ENCODE data around the gene SLC38A3. TPM values are rescaled to one million over a fixed set of nuclear protein-coding genes. Genes with fewer than 3 reads are reported as not detected.

The SLC38A3 gene
- total RNA-seq, 2 experiments from 2014 or later = not detected

- POLR2A ChIA-PET = no interaction called here
- H3K27me3 Mint-ChIP-seq = peaks cover 5% of the 10 kb centered on the region
- H3K4me1 Mint-ChIP-seq (ENCODE audit: low read depth) = peaks cover 10% of the 10 kb centered on the region
- no peaks in the 10 kb centered on the region for H3K36me3 Mint-ChIP-seq
- CTCF ChIA-PET = interaction anchor here (1.7 kb wide), 1 partner anchor 21 kb away, joined by 8 read pairs; no protein-coding TSS in a partner anchor
- no peak overlapping the region for H3K4me3 Mint-ChIP-seq
- intact Hi-C loops (cut with micrococcal nuclease) = no loop called here
- no peak for DNase-seq
- H3K27ac Mint-ChIP-seq = no peak overlapping the region
- H3K9me3 Mint-ChIP-seq = no peaks in the 10 kb centered on the region
Observed at GRCh38 chr3:50268276-50268675, 63.2 kb downstream of the SLC38A3 start.

- no peak within 1 kb of the TSS for H3K4me3 Mint-ChIP-seq
- no peaks in the 10 kb centered on the region for H3K36me3 Mint-ChIP-seq
- peaks cover 12% of the 10 kb centered on the region for H3K4me1 Mint-ChIP-seq (ENCODE audit: low read depth)
- peaks cover 6% of the 10 kb centered on the region for H3K27me3 Mint-ChIP-seq
- CTCF ChIA-PET = interaction anchor here (1.0 to 4.3 kb wide), 3 partner anchors 22 to 76 kb away, joined by 5 to 45 read pairs (median 8); partner anchors contain the start of gene GNAT1
- no peak within 1 kb of the TSS for H3K27ac Mint-ChIP-seq
- H3K9me3 Mint-ChIP-seq = no peaks in the 10 kb centered on the region
- intact Hi-C loops (cut with micrococcal nuclease) = no loop called here
- POLR2A ChIA-PET = no interaction called here
- DNase-seq = no peak
Observed at GRCh38 chr3:50268703-50269451, 63.8 kb downstream of the SLC38A3 start, which contains the start of gene SEMA3B. TSS of gene SEMA3B (plus strand) at chr3:50269147. CDS start at chr3:50269241, 94 bp downstream.

GRCh38 chr3:50269460-50269859 is 64.4 kb downstream of the SLC38A3 start:
- no peak for DNase-seq
- no peak overlapping the region for H3K4me3 Mint-ChIP-seq
- ChIA-PET POLR2A (no interaction called here), CTCF (interaction anchor here (1.0 to 4.3 kb wide), 2 partner anchors 23 to 77 kb away, joined by 5 to 45 read pairs; partner anchors contain the start of gene GNAT1)
- intact Hi-C loops (cut with micrococcal nuclease) = no loop called here
- H3K4me1 Mint-ChIP-seq (ENCODE audit: low read depth) = peaks cover 18% of the 10 kb centered on the region
- no peak overlapping the region for H3K27ac Mint-ChIP-seq
- H3K27me3 Mint-ChIP-seq = peaks cover 12% of the 10 kb centered on the region
- no peaks in the 10 kb centered on the region for H3K9me3 Mint-ChIP-seq
- no peaks in the 10 kb centered on the region for H3K36me3 Mint-ChIP-seq

- CTCF ChIA-PET = interaction anchor here (1.0 to 4.3 kb wide), 2 partner anchors 24 to 77 kb away, joined by 5 to 45 read pairs; partner anchors contain the start of gene GNAT1
- POLR2A ChIA-PET = no interaction called here
- Mint-ChIP-seq H3K27me3 (peaks cover 16% of the 10 kb centered on the region), H3K9me3 (no peaks in the 10 kb centered on the region), H3K27ac (no peak overlapping the region), H3K36me3 (no peaks in the 10 kb centered on the region), H3K4me1 (ENCODE audit: low read depth) (peaks cover 21% of the 10 kb centered on the region), H3K4me3 (no peak overlapping the region)
- intact Hi-C loops (cut with micrococcal nuclease) = loop anchor here (5.0 kb wide), 1 partner anchor 148 kb away; no protein-coding TSS in a partner anchor
- no peak for DNase-seq
Observed at GRCh38 chr3:50269977-50270413, 64.9 kb downstream of the SLC38A3 start.

- no peaks in the 10 kb centered on the region for H3K9me3 Mint-ChIP-seq
- H3K4me1 Mint-ChIP-seq (ENCODE audit: low read depth) = peaks cover 27% of the 10 kb centered on the region
- no peaks in the 10 kb centered on the region for H3K36me3 Mint-ChIP-seq
- intact Hi-C loops (cut with micrococcal nuclease) = loop anchor here (5.0 kb wide), 1 partner anchor 148 kb away; no protein-coding TSS in a partner anchor
- CTCF ChIA-PET = interaction anchor here (0.6 to 5.0 kb wide), 4 partner anchors 10 to 78 kb away, joined by 3 to 45 read pairs (median 25); partner anchors contain the start of gene GNAT1
- H3K27ac Mint-ChIP-seq = no peak overlapping the region
- DNase-seq = no peak
- H3K4me3 Mint-ChIP-seq = no peak overlapping the region
- POLR2A ChIA-PET = interaction anchor here (0.9 kb wide), 1 partner anchor 13 kb away, joined by 3 read pairs; no protein-coding TSS in a partner anchor
- peaks cover 22% of the 10 kb centered on the region for H3K27me3 Mint-ChIP-seq
Observed at GRCh38 chr3:50270422-50271224, 65.6 kb downstream of the SLC38A3 start.

Small RNAs within 50 kb of the gene (microRNA-seq; reads per million reads assigned to microRNA genes)
- gene MIR566 (ENCODE audit: borderline microRNAs expressed, borderline number of aligned reads, borderline replicate concordance) (not detected), gene MIR5787 (ENCODE audit: borderline microRNAs expressed, borderline number of aligned reads, borderline replicate concordance) (not detected)

Other genes starting within 250 kb of the SLC38A3 start
- gene RBM5, start 116.4 kb upstream of the SLC38A3 start, total RNA-seq = 100 to 1,000 TPM in 1 of 2 experiments, 10 to 100 TPM in 1; 95.2 to 107 TPM
- gene SEMA3F, start 49.9 kb upstream of the SLC38A3 start, total RNA-seq = under 1 TPM; 0.17 to 0.19 TPM
- gene GNAT1, start 13.7 kb upstream of the SLC38A3 start, total RNA-seq = not detected
- 100 to 1,000 TPM; 346 to 349 TPM for gene GNAI2, start 30.9 kb downstream of the SLC38A3 start, total RNA-seq
- under 1 TPM; 0.86 to 0.97 TPM for gene SEMA3B, start 63.9 kb downstream of the SLC38A3 start, total RNA-seq
- not detected for gene LSMEM2, start 73.8 kb downstream of the SLC38A3 start, total RNA-seq
- 100 to 1,000 TPM; 111 to 112 TPM for gene IFRD2, start 87.2 kb downstream of the SLC38A3 start, total RNA-seq
- gene HYAL3, start 94.1 kb downstream of the SLC38A3 start, total RNA-seq = 1 to 10 TPM; 2.5 to 4.0 TPM
- gene NAA80, start 94.1 kb downstream of the SLC38A3 start, total RNA-seq = 10 to 100 TPM; 18.8 to 19.6 TPM
- gene HYAL1, start 98.3 kb downstream of the SLC38A3 start, total RNA-seq = under 1 TPM in 1 of 2 experiments, not detected in 1; 0.14 TPM
- gene HYAL2, start 117.5 kb downstream of the SLC38A3 start, total RNA-seq = 1 to 10 TPM; 4.8 to 5.7 TPM
- gene TUSC2, start 123.0 kb downstream of the SLC38A3 start, total RNA-seq = 10 to 100 TPM; 18.7 to 19.7 TPM
- 10 to 100 TPM; 48.8 to 52.6 TPM for gene RASSF1, start 135.6 kb downstream of the SLC38A3 start, total RNA-seq
- gene ZMYND10, start 140.5 kb downstream of the SLC38A3 start, total RNA-seq = under 1 TPM; 0.94 to 1.00 TPM
- 10 to 100 TPM; 33.2 to 35.8 TPM for gene NPRL2, start 145.5 kb downstream of the SLC38A3 start, total RNA-seq
- gene CYB561D2, start 145.6 kb downstream of the SLC38A3 start, total RNA-seq = 10 to 100 TPM; 17.8 to 20.1 TPM
- gene TMEM115, start 154.2 kb downstream of the SLC38A3 start, total RNA-seq = 10 to 100 TPM; 16.0 TPM